MM.1S (cell line): ENCODE data around the gene SLC35F3.

ENCODE experiments used
- EZH2 ChIP-seq: fragments of 300-600 bp; sonication (generic); optimal IDR thresholded peaks from 2 replicates; pipeline ENCODE3; 2017; ENCODE audit warnings: low read depth, mild to moderate bottlenecking, antibody characterized with exemption, low read length, mixed read lengths
- TF ChIP-seq, protein P1 (sequence below): fragments of 300-600 bp; sonication (generic); IDR thresholded peaks from 2 replicates; pipeline ENCODE4 v1.5.1; 2016; ENCODE audit warnings: antibody characterized with exemption, low read length, mixed read lengths

- TF ChIP-seq, protein P1, sequence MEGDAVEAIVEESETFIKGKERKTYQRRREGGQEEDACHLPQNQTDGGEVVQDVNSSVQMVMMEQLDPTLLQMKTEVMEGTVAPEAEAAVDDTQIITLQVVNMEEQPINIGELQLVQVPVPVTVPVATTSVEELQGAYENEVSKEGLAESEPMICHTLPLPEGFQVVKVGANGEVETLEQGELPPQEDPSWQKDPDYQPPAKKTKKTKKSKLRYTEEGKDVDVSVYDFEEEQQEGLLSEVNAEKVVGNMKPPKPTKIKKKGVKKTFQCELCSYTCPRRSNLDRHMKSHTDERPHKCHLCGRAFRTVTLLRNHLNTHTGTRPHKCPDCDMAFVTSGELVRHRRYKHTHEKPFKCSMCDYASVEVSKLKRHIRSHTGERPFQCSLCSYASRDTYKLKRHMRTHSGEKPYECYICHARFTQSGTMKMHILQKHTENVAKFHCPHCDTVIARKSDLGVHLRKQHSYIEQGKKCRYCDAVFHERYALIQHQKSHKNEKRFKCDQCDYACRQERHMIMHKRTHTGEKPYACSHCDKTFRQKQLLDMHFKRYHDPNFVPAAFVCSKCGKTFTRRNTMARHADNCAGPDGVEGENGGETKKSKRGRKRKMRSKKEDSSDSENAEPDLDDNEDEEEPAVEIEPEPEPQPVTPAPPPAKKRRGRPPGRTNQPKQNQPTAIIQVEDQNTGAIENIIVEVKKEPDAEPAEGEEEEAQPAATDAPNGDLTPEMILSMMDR: peak; percentile 59
- no peak for TF ChIP-seq EZH2
Observed at GRCh38 chr1:234322979-234323378, 418.5 kb downstream of the SLC35F3 start.
